MCF 10A (cell line): ENCODE results near the gene RUBCN. TPM values are rescaled to one million over a fixed set of nuclear protein-coding genes. Genes with fewer than 3 reads are reported as not detected.

Experiments
- BruUV-seq: library from RNA; stranded (reverse); fragments of 400-500 nt; replicated peaks from 2 replicates; lab custom pipeline; 2021; lab: Mats Ljungman, UMichigan
- CTCF ChIA-PET: fragments of 300-600 bp; sonication (Branson Sonifier 250); formaldehyde crosslinking; extraction: SDS; loops from one replicate; lab custom pipeline; 2021; ENCODE audit warnings: antibody characterized with exemption, inconsistent platforms; lab: Yijun Ruan, JAX
- POLR2A ChIA-PET: fragments of 300-600, 350-650 bp; sonication (Branson Sonifier 250); formaldehyde crosslinking; extraction: SDS; loops from one replicate; lab custom pipeline; 2020; ENCODE audit warnings: antibody characterized with exemption, inconsistent platforms; lab: Yijun Ruan, JAX
- DNase-seq: peaks from one replicate; pipeline ENCODE4 v3.0.0-alpha.2; 2018; ENCODE audit not compliant: unreplicated experiment
- H3K27ac Mint-ChIP-seq: one replicate; pipeline ENCODE4 v1.8.0; 2022; ENCODE audit warnings: mild to moderate bottlenecking, low read depth, mixed read lengths; ENCODE audit not compliant: unreplicated experiment
- H3K27me3 Mint-ChIP-seq: one replicate; pipeline ENCODE4 v1.8.0; 2022; ENCODE audit warnings: mixed read lengths; ENCODE audit not compliant: insufficient read depth, unreplicated experiment
- H3K36me3 Mint-ChIP-seq: one replicate; pipeline ENCODE4 v1.8.0; 2022; ENCODE audit warnings: mild to moderate bottlenecking, moderate library complexity, mixed read lengths; ENCODE audit not compliant: insufficient read depth, unreplicated experiment
- H3K4me1 Mint-ChIP-seq: one replicate; pipeline ENCODE4 v1.8.0; 2022; ENCODE audit warnings: mixed read lengths; ENCODE audit not compliant: insufficient read depth, unreplicated experiment
- H3K4me3 Mint-ChIP-seq: one replicate; pipeline ENCODE4 v1.8.0; 2022; ENCODE audit warnings: mild to moderate bottlenecking, moderate library complexity, mixed read lengths; ENCODE audit not compliant: unreplicated experiment
- H3K9me3 Mint-ChIP-seq: one replicate; pipeline ENCODE4 v1.8.0; 2022; ENCODE audit warnings: mixed read lengths; ENCODE audit not compliant: unreplicated experiment
- CTCF ChIP-seq: fragments of 200-600 bp; IDR thresholded peaks from one replicate; pipeline ENCODE4 v1.8.0; 2022; ENCODE audit warnings: antibody characterized with exemption, mild to moderate bottlenecking; ENCODE audit not compliant: unreplicated experiment
- intact Hi-C: fragments of 100-400 bp; cut with micrococcal nuclease; formaldehyde crosslinking; loops from 2 replicates; pipeline ENCODE4 v1.14.1; 2022
- total RNA-seq: library from RNA; stranded (reverse); gene quantifications from 2 replicates; pipeline ENCODE4 v1.2.3, GENCODE V29; 2022

Gene RUBCN
- total RNA-seq, 1 experiment from 2014 or later, result 29.9 TPM

- Mint-ChIP-seq H3K4me3 (no peak overlapping the region), H3K4me1 (peaks cover 19% of the 10 kb centered on the region), H3K36me3 (peaks cover 7% of the 10 kb centered on the region), H3K27ac (no peak overlapping the region), H3K9me3 (peaks cover 17% of the 10 kb centered on the region), H3K27me3 (no peaks in the 10 kb centered on the region)
- no peak for TF ChIP-seq CTCF
- BruUV-seq, result no TSS peak
- intact Hi-C loops, result no loop called here
- ChIA-PET CTCF (no interaction called here), POLR2A (interaction anchor here (1.3 to 11.1 kb wide), 4 partner anchors 8 to 33 kb away, joined by 3 to 105 read pairs (median 15); partner anchors contain the start of genes FYTTD1 and RUBCN)
- DNase-seq, result no peak
Measured at GRCh38 chr3:197720694-197721093, 16.0 kb downstream of the RUBCN start.

- Mint-ChIP-seq H3K36me3 (peaks cover 7% of the 10 kb centered on the region), H3K4me3 (peak overlapping the region; percentile 14), H3K27ac (peak overlapping the region; percentile 94), H3K27me3 (no peaks in the 10 kb centered on the region), H3K4me1 (peaks cover 19% of the 10 kb centered on the region), H3K9me3 (peaks cover 17% of the 10 kb centered on the region)
- ChIA-PET CTCF (interaction anchor here (0.7 to 1.2 kb wide), 3 partner anchors 31 to 171 kb away, joined by 3 to 4 read pairs (median 3); no protein-coding TSS in a partner anchor), POLR2A (interaction anchor here (0.7 to 11.1 kb wide), 8 partner anchors 11 to 136 kb away, joined by 3 to 105 read pairs (median 4); partner anchors contain the start of genes FYTTD1, LRCH3 and RUBCN)
- peak; percentile 95 for DNase-seq
- TF ChIP-seq CTCF, result no peak
- intact Hi-C loops, result loop anchor here (1.0 kb wide), 1 partner anchor 11 kb away; no protein-coding TSS in a partner anchor
- BruUV-seq, result no TSS peak
Measured at GRCh38 chr3:197718891-197719290, 17.8 kb downstream of the RUBCN start.

GRCh38 chr3:197714251-197714650 is 22.5 kb downstream of the RUBCN start:
- POLR2A ChIA-PET, result interaction anchor here (1.2 to 11.1 kb wide), 3 partner anchors 21 to 175 kb away, joined by 3 to 105 read pairs (median 63); partner anchors contain the start of genes FYTTD1 and RUBCN
- peaks cover 6% of the 10 kb centered on the region for H3K36me3 Mint-ChIP-seq
- no peaks in the 10 kb centered on the region for H3K27me3 Mint-ChIP-seq
- no peak for TF ChIP-seq CTCF
- CTCF ChIA-PET, result interaction anchor here (1.4 kb wide), 1 partner anchor 82 kb away, joined by 7 read pairs; no protein-coding TSS in a partner anchor
- H3K4me3 Mint-ChIP-seq, result no peak overlapping the region
- H3K27ac Mint-ChIP-seq, result no peak overlapping the region
- H3K9me3 Mint-ChIP-seq, result no peaks in the 10 kb centered on the region
- peaks cover 27% of the 10 kb centered on the region for H3K4me1 Mint-ChIP-seq
- DNase-seq, result no peak
- intact Hi-C loops, result no loop called here
- BruUV-seq, result no TSS peak

GRCh38 chr3:197713477-197713822 is 23.3 kb downstream of the RUBCN start:
- peaks cover 19% of the 10 kb centered on the region for H3K4me1 Mint-ChIP-seq
- H3K27me3 Mint-ChIP-seq, result no peaks in the 10 kb centered on the region
- intact Hi-C loops, result loop anchor here (2.0 kb wide), 1 partner anchor 37 kb away; no protein-coding TSS in a partner anchor
- H3K36me3 Mint-ChIP-seq, result peaks cover 9% of the 10 kb centered on the region
- H3K27ac Mint-ChIP-seq, result peak overlapping the region; percentile 98
- ChIA-PET CTCF (interaction anchor here (0.6 to 1.4 kb wide), 4 partner anchors 12 to 455 kb away, joined by 3 to 7 read pairs (median 3); no protein-coding TSS in a partner anchor), POLR2A (interaction anchor here (0.6 to 11.1 kb wide), 6 partner anchors 22 to 236 kb away, joined by 3 to 105 read pairs (median 8); partner anchors contain the start of genes FYTTD1, LRCH3 and RUBCN)
- no TSS peak for BruUV-seq
- DNase-seq, result no peak
- H3K9me3 Mint-ChIP-seq, result no peaks in the 10 kb centered on the region
- H3K4me3 Mint-ChIP-seq, result peak overlapping the region; percentile 82
- TF ChIP-seq CTCF, result no peak
